NCI-H2029 (cell line): Measurements from ENCODE around the gene KIRREL2.

Source experiments
- DNase-seq: peaks from one replicate; lab custom pipeline; 2025; lab: John Stamatoyannopoulos, UW

Gene KIRREL2

GRCh38 chr19:35845215-35846037 lies 11.3 kb upstream of the KIRREL2 start:
- no peak for DNase-seq

GRCh38 chr19:35846038-35846668 lies 10.6 kb upstream of the KIRREL2 start:
- peak; percentile 43 for DNase-seq

- no peak for DNase-seq
These were observed 8.8 kb upstream of the KIRREL2 start for GRCh38 chr19:35847911-35848310.

DNA sequence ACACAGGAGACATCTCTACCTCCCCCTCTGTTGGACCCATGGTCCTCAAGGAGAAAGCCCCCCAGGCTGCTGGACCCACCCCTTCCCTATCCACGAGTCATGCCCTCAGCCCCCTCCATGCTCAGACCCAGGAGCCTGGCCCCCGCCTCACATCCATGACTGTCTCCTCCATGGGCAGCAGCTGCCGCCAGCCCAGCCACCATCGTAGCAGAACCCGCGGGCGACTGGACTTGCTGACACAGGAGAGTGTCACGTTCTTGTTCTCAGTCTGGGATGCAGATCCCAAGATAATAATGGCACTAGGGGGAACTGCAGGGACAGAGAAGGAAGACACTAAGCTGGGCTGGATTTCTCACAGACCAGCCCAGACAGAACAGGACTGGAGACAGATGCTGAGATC lies 8.2 kb upstream of the KIRREL2 start:
- DNase-seq = no peak

DNA sequence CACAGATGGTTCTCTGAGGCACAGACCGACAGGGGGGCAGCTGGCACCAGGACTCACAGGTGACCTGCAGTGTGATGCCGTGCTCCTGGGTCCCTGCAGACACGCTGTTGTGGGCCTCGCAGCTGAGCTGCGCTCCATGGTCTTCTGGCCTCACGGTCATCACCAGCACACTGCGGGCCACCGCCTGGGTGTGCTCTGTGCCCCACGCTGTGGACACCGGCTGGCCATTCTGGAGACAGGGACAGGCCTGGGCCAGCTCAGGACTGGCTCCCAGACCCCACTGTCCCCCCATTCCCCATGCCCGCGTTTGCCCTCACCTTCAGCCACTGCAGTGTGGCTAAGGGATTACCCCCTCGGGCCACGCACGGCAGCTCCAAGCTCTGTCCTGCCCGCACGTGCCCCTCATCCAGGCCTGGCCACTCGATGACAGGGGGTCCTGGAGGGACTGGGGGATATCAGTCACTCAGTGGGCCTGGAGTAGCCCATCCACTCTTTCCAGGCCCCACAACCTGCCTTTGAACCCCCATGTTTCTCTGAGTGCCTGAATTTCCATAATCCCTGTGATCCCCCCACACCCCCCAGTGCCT lies 7.7 kb upstream of the KIRREL2 start:
- no peak for DNase-seq

- DNase-seq = no peak
These were observed 5.3 kb upstream of the KIRREL2 start for GRCh38 chr19:35851213-35852028.

DNA sequence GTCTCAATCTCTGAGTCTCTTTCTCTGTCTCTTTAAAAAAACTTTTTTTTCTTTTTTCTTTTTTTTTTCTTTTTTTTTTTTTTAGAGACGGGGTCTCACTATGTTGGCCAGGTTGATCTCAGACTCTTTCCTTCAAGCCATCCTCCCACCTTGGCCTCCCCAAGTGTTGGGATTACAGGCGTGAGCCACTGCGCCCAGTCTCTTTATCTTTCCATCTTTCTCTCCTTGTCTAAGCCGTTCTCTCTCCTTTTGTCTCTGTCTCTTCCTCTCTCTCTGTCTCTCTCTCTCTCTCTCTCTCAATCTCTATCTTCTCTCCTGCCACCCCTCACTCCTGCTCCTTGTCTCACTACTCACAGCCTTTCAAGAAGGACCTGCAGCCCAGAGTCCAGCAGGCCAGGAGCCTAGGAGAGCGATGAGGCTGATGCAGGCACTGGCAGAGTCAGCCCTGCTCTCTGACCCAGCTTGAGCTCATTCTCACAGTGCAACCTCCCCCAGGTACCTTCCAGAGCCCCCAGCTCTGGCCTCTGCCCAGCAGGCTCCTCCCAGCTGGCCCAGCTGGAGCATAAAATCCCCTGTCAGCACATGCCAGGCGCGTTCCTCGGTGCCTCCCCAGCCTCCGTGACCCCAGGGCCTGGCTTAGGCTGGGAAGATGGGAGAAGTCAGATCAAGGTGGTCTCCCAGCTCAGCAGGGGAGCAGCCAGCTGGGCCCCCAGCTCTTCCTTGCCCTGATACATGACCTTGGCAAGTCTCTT lies 4.5 kb upstream of the KIRREL2 start, which contains the start of gene NPHS1:
NPHS1 (minus strand) TSS at position 476 of the 752 bp plus-strand sequence. CDS start 667 bp downstream, outside the sequence.
- no peak for DNase-seq

GRCh38 chr19:35853038-35853756 lies 3.5 kb upstream of the KIRREL2 start:
- DNase-seq = no peak

GRCh38 chr19:35858311-35858710 lies 1.6 kb downstream of the KIRREL2 start:
- no peak for DNase-seq

GRCh38 chr19:35859414-35859813 lies 2.7 kb downstream of the KIRREL2 start:
- DNase-seq = no peak

DNA sequence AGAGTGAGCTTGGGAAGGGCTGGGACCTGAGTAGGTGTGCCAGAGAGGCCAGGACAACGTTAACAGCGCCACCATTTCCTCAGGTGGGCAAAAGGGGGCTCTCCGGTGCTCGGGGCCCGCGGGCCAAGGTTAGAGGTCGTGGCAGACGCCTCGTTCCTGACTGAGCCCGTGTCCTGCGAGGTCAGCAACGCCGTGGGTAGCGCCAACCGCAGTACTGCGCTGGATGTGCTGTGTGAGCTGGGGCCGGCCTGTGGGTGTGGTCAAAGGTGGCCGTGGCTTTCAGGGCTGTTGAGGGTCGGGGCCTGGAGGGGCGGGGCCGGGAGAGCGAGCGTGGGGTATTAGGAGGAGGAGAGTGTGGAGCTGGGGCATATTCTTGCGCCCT lies 3.7 kb downstream of the KIRREL2 start:
- DNase-seq = no peak

- DNase-seq = no peak
These were observed 4.3 kb downstream of the KIRREL2 start for GRCh38 chr19:35860818-35861639.

GRCh38 chr19:35861640-35862160 lies 5.0 kb downstream of the KIRREL2 start:
- DNase-seq = no peak

GRCh38 chr19:35862528-35862927 lies 5.8 kb downstream of the KIRREL2 start:
- no peak for DNase-seq

- no peak for DNase-seq
These were observed 6.3 kb downstream of the KIRREL2 start for GRCh38 chr19:35863018-35863417.

- peak; percentile 34 for DNase-seq
These were observed 11.6 kb downstream of the KIRREL2 start, which contains the start of gene APLP1 for GRCh38 chr19:35868172-35868822. TSS of gene APLP1 (plus strand) at chr19:35868574. CDS start at chr19:35868637, 63 bp downstream.

DNA sequence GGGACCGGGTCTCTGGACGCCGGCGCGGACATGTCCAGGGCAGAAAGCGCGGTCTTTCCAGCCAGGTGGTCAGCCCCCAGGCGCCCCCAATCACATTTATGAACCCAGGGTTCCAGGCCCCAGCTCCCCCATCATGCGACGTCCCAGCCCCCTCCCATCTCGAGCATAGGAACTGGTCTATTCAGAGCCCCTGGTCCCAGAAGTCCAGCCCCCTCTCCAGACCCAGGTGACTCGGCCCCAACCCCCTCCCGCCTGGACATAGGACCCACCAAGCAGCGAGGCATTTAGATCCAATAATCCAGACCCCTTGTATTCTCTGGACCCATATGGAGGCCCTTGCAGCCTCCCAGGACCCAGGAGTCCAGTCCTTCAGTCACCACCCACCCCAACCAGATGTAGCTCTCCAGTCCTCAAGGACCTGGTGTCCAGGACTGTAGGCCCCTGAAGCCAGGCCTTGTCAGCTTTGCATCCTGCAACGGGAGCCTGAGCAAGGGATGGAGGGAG lies 12.2 kb downstream of the KIRREL2 start:
- no peak for DNase-seq

DNA sequence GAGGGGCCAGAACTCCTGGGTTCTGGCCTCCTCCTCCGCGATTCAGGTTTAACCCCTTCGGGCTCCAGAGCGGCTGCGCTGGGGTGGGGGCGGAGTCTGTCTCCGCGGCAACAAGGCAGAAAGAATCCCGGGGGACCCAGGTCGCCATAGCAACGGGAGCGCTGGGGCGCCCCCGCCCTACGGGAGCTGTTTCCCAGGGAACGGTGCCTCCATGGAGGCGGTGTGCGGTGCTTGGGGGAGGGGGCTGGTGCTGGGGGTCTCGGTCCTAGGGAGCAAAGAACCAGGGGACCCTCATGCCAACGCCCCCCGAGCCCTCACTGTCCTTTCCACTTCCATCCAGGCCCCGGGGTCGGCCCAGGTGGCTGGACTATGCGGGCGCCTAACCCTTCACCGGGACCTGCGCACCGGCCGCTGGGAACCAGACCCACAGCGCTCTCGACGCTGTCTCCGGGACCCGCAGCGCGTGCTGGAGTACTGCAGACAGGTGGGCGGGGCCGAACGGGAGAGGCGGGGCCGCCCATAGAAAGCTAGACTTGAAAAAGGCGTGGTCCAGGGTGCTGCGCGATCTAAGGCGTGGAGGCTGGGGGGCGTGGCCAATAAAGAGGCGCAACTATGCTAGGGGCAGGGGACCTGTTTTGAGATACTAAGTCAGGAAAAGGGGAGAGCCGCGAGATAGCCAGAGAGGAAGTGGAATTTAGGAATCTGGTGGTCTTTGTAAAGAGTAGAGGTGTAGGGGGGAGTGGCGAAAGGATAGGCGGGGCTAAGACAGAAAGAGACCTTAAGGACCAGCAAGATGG lies 12.8 kb downstream of the KIRREL2 start:
- peak; percentile 94 for DNase-seq
